Measurements from ENCODE around the gene SMIM17. TPM values are rescaled to one million over a fixed set of nuclear protein-coding genes. Genes with fewer than 3 reads are reported as not detected.

SMIM17 gene
- total RNA-seq, 1 donor from 2014 or later, result not detected

DNA sequence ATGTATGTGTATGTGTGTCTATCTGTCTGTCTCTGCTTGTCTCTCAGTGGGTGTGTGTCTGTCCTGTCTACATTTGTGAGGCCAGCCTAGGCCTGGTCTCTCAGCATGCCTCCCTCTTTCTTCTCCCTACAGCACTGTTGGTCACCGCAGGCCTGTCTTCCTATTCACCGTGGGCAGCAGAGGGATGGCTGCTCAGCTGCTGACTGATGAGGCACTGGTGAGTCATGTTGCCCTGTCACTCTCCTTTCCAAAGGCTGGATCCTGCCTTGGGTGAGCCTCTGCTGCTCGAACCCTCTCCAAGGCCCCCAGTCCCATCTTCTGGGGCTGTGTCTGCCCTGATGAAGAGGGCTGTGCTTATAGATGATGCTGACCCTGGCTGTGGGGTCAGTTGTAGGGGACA is 41.6 kb upstream of the SMIM17 start:
- no peak overlapping the region for H3K4me3 ChIP-seq (ENCODE audit: low read depth, low read length)
- TF ChIP-seq, protein P1, sequence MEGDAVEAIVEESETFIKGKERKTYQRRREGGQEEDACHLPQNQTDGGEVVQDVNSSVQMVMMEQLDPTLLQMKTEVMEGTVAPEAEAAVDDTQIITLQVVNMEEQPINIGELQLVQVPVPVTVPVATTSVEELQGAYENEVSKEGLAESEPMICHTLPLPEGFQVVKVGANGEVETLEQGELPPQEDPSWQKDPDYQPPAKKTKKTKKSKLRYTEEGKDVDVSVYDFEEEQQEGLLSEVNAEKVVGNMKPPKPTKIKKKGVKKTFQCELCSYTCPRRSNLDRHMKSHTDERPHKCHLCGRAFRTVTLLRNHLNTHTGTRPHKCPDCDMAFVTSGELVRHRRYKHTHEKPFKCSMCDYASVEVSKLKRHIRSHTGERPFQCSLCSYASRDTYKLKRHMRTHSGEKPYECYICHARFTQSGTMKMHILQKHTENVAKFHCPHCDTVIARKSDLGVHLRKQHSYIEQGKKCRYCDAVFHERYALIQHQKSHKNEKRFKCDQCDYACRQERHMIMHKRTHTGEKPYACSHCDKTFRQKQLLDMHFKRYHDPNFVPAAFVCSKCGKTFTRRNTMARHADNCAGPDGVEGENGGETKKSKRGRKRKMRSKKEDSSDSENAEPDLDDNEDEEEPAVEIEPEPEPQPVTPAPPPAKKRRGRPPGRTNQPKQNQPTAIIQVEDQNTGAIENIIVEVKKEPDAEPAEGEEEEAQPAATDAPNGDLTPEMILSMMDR (conservative IDR thresholded peaks at IDR 0.05; ENCODE audit: low read depth, low read length), result no peak
- no peak for DNase-seq (ENCODE audit: low read depth)

DNA sequence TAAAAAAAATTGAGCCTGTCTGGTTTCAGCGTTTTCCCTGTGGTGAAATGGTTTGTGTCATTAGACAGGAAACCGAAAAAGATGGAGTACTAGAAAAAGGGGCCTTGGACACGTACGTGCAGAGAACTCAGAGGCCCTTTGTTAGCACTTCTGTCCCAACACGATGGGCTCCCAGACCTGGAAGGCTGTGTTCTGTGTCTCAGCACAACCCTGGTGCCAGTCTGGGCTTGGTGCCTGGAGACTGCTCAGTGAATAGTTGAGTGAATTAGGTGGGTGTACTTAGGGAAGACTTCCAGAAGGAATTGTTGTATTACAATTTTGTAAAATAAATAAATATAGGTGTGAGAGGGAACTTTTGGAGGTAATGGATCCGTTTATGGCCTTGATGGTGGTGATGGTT is 39.1 kb upstream of the SMIM17 start:
- no peak for DNase-seq (ENCODE audit: low read depth)
- no peak overlapping the region for H3K4me3 ChIP-seq (ENCODE audit: low read depth, low read length)
- TF ChIP-seq, protein P1 (conservative IDR thresholded peaks at IDR 0.05; ENCODE audit: low read depth, low read length), result no peak

DNA sequence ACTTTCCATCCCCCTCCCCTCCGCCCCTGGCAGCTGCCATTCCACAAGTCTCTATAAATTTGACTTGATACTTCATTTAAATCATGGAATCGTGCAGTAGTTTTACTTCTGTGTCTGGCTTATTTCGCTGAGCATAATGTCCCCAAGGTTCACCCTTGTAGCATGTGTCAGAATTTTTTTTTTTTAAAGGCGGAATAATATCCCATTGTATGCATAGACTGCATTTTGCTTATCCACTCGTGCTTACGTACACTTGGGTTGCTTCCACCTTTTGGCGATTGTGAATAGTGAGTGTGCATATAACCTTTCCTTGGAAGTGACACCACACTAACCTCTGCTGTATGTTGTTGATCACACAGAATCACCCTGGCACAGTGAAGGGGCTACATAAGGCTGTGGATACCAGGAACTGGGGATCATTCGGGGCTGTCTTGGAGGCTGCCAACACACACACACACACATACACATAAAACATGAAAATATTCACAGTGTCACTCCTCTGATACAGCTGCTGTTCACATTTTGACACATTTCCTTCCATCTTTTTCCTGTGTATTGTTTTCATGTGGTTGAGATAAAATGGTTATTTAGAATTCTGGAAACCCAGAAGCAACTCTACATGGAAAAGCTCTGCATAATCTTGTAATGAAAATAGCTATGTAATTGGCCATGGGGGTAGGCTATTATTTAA is 34.5 kb upstream of the SMIM17 start:
- TF ChIP-seq, protein P1 (conservative IDR thresholded peaks at IDR 0.05; ENCODE audit: low read depth, low read length), result no peak
- H3K4me3 ChIP-seq (ENCODE audit: low read depth, low read length), result no peak overlapping the region
- DNase-seq (ENCODE audit: low read depth), result no peak

DNA sequence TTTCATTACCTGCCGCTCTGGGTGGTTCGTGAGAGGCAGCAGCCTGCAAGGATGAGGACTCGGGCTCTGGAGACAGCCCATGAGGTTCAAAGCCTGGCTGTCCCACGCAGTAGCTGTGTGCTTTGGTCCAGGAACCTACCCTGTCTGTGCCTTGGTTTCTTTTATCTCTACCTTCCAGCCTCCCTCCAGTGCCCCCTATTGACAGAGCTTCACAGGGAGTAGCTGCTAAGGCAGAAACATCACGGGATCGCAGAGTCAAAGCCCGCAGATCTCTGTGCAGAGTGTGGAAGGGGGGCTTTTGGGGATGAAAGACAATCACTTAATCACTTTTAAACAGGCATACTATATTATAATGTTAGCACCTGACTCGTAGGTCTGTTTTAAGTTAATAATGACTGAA is 31.7 kb upstream of the SMIM17 start:
- TF ChIP-seq, protein P1 (conservative IDR thresholded peaks at IDR 0.05; ENCODE audit: low read depth, low read length), result no peak
- no peak overlapping the region for H3K4me3 ChIP-seq (ENCODE audit: low read depth, low read length)
- no peak for DNase-seq (ENCODE audit: low read depth)

DNA sequence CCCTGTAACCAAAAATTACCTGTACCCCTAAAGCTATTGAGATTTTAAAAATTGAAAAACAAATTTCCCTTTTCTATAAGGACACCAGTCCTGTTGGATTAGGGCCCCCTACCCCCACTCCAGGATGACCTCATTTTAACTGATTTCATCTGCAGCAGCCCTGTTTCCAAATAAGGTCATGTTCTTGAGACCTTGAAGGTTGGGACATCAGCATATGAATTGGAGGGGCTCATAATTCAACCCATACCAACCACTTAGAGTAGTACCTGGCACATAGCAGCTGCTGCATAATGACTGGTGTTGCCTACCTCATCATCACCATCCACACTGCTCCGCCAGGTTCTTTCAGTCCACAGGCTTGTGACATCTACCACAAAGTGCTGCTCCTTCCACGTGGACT is 30.2 kb upstream of the SMIM17 start:
- DNase-seq (ENCODE audit: low read depth), result no peak
- no peak overlapping the region for H3K4me3 ChIP-seq (ENCODE audit: low read depth, low read length)
- TF ChIP-seq, protein P1 (conservative IDR thresholded peaks at IDR 0.05; ENCODE audit: low read depth, low read length), result no peak

DNA sequence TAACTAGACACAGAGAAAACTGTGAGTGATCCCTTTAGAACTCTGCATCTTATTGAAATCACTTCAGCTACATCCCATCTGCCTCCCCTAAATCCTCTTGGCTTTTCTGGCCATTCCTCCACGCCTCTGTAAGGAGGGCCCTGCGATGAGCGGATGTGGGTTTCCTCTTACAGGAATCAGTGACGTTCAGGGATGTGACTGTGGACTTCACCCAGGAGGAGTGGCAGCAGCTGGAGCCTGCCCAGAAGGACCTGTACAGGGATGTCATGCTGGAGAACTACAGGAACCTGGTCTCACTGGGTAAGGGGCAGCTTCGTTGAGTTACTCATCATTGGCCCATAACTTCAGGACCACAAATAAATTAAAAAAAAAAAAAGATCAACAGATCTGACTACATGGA is 29.3 kb upstream of the SMIM17 start:
- TF ChIP-seq, protein P1 (conservative IDR thresholded peaks at IDR 0.05; ENCODE audit: low read depth, low read length), result no peak
- no peak for DNase-seq (ENCODE audit: low read depth)
- no peak overlapping the region for H3K4me3 ChIP-seq (ENCODE audit: low read depth, low read length)

DNA sequence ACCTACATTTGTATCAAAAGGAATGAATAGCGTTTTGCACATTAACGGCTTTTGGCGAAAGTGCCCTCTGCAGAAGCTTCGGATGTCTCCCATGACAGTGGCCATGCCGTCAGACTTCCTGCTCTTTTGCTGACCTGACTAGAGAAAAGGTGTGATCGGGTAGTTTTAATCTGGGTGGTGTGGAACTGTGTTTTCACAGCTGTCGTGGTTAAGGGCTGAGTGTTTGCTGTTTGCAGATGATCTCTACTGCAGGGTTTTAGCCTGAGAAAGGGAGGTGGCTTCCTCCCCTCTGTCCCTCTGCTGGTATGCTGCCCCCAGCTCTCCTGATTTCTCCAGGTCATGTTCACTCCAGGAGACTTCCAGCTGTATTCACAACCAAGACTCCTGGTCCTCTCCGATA is 25.4 kb upstream of the SMIM17 start:
- DNase-seq (ENCODE audit: low read depth), result no peak
- TF ChIP-seq, protein P1 (conservative IDR thresholded peaks at IDR 0.05; ENCODE audit: low read depth, low read length), result no peak

More for the DNA sequence above, 25.4 kb upstream of the SMIM17 start:
- H3K4me3 ChIP-seq (ENCODE audit: low read depth, low read length), result no peak overlapping the region

Measured in epithelial cell of proximal tubule (primary cell).